ENCODE data around the gene VIPR2. TPM values are rescaled to one million over a fixed set of nuclear protein-coding genes. Genes with fewer than 3 reads are reported as not detected.

The VIPR2 gene
- total RNA-seq, 1 experiment from 2014 or later, result not detected

DNA sequence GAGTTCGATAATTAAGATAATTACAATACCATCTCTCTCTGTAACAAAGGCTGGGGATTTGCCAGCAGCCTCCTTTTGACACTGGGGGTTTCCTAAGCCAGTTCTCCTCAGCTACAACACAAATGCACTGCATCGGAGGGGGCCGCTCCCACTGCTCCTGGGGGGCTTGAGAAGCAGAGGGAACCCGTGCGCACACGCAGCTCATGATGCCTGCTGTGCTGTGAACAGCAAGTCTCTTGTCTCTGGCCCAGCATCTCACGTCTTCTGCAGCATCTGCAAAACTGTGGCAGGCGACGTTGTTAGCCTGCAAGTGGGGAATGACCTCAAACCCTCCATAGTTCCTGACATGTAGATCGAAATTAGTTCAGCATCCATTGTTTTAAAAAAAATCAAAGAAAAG is 5.5 kb downstream of the VIPR2 start:
- H3K9me3 Mint-ChIP-seq (ENCODE audit: unreplicated experiment), result no peaks in the 10 kb centered on the region
- CTCF ChIA-PET, result no interaction called here

GRCh38 chr7:159138508-159138907 is 6.2 kb downstream of the VIPR2 start:
- H3K4me1 Mint-ChIP-seq (ENCODE audit: insufficient read depth, unreplicated experiment), result no peaks in the 10 kb centered on the region
- no TSS peak for BruUV-seq (replicated peaks)
- H3K9me3 Mint-ChIP-seq (ENCODE audit: unreplicated experiment), result no peaks in the 10 kb centered on the region
- no peak overlapping the region for H3K4me3 Mint-ChIP-seq (ENCODE audit: unreplicated experiment)
- peaks cover 14% of the 10 kb centered on the region for H3K27me3 Mint-ChIP-seq (ENCODE audit: insufficient read depth, unreplicated experiment)
- TF ChIP-seq, protein P1, sequence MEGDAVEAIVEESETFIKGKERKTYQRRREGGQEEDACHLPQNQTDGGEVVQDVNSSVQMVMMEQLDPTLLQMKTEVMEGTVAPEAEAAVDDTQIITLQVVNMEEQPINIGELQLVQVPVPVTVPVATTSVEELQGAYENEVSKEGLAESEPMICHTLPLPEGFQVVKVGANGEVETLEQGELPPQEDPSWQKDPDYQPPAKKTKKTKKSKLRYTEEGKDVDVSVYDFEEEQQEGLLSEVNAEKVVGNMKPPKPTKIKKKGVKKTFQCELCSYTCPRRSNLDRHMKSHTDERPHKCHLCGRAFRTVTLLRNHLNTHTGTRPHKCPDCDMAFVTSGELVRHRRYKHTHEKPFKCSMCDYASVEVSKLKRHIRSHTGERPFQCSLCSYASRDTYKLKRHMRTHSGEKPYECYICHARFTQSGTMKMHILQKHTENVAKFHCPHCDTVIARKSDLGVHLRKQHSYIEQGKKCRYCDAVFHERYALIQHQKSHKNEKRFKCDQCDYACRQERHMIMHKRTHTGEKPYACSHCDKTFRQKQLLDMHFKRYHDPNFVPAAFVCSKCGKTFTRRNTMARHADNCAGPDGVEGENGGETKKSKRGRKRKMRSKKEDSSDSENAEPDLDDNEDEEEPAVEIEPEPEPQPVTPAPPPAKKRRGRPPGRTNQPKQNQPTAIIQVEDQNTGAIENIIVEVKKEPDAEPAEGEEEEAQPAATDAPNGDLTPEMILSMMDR (IDR thresholded peaks at IDR 0.05; ENCODE audit: unreplicated experiment), result no peak
- ChIA-PET CTCF (no interaction called here), POLR2A (no interaction called here)
- no peak overlapping the region for H3K27ac Mint-ChIP-seq (ENCODE audit: low read depth, unreplicated experiment)
- H3K36me3 Mint-ChIP-seq (ENCODE audit: insufficient read depth, unreplicated experiment), result no peaks in the 10 kb centered on the region
- intact Hi-C loops (cut with micrococcal nuclease), result no loop called here
- no peak for DNase-seq (ENCODE audit: unreplicated experiment)

More for the DNA sequence above, 5.5 kb downstream of the VIPR2 start:
- H3K27me3 Mint-ChIP-seq (ENCODE audit: insufficient read depth, unreplicated experiment), result peaks cover 14% of the 10 kb centered on the region
- H3K4me3 Mint-ChIP-seq (ENCODE audit: unreplicated experiment), result no peak overlapping the region
- DNase-seq (ENCODE audit: unreplicated experiment), result no peak
- no peaks in the 10 kb centered on the region for H3K36me3 Mint-ChIP-seq (ENCODE audit: insufficient read depth, unreplicated experiment)
- TF ChIP-seq, protein P1 (IDR thresholded peaks at IDR 0.05; ENCODE audit: unreplicated experiment), result no peak
- no peaks in the 10 kb centered on the region for H3K4me1 Mint-ChIP-seq (ENCODE audit: insufficient read depth, unreplicated experiment)
- BruUV-seq (replicated peaks), result no TSS peak
- H3K27ac Mint-ChIP-seq (ENCODE audit: low read depth, unreplicated experiment), result no peak overlapping the region
- POLR2A ChIA-PET, result interaction anchor here (0.7 kb wide), 1 partner anchor 12 kb away, joined by 3 read pairs; no protein-coding TSS in a partner anchor
- intact Hi-C loops (cut with micrococcal nuclease), result no loop called here

GRCh38 chr7:159137906-159138305 is 6.8 kb downstream of the VIPR2 start:
- ChIA-PET CTCF (no interaction called here), POLR2A (interaction anchor here (0.7 kb wide), 1 partner anchor 15 kb away, joined by 3 read pairs; no protein-coding TSS in a partner anchor)
- intact Hi-C loops (cut with micrococcal nuclease), result no loop called here
- no TSS peak for BruUV-seq (replicated peaks)
- Mint-ChIP-seq H3K4me1 (ENCODE audit: insufficient read depth, unreplicated experiment) (no peaks in the 10 kb centered on the region), H3K9me3 (ENCODE audit: unreplicated experiment) (no peaks in the 10 kb centered on the region), H3K27ac (ENCODE audit: low read depth, unreplicated experiment) (no peak overlapping the region), H3K27me3 (ENCODE audit: insufficient read depth, unreplicated experiment) (peaks cover 14% of the 10 kb centered on the region), H3K36me3 (ENCODE audit: insufficient read depth, unreplicated experiment) (no peaks in the 10 kb centered on the region), H3K4me3 (ENCODE audit: unreplicated experiment) (no peak overlapping the region)
- DNase-seq (ENCODE audit: unreplicated experiment), result no peak
- TF ChIP-seq, protein P1 (IDR thresholded peaks at IDR 0.05; ENCODE audit: unreplicated experiment), result no peak

DNA sequence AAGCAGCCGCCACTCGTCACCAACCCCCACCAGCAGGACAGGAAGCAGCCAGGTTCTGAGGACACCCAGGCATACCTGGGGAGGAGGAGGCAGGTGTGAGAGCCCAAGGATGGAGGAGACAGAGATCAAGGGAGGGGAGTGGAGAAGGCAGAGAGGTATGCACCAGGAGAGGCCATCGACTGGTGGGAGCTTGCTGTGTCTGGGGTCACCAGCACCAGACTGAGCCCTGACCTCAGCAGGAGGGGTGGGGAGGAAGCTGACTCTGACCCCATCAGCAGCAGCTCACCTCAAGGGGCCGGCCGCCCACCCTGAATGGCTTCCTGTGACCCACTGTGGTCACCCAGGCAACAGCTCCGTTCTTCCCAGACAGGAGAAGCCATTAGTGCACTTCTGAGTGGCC is 7.8 kb downstream of the VIPR2 start:
- H3K27me3 Mint-ChIP-seq (ENCODE audit: insufficient read depth, unreplicated experiment), result peaks cover 14% of the 10 kb centered on the region
- no TSS peak for BruUV-seq (replicated peaks)
- ChIA-PET POLR2A (no interaction called here), CTCF (interaction anchor here (1.4 kb wide), 1 partner anchor 160 kb away, joined by 4 read pairs; no protein-coding TSS in a partner anchor)
- H3K4me3 Mint-ChIP-seq (ENCODE audit: unreplicated experiment), result no peak overlapping the region
- no peak overlapping the region for H3K27ac Mint-ChIP-seq (ENCODE audit: low read depth, unreplicated experiment)
- H3K4me1 Mint-ChIP-seq (ENCODE audit: insufficient read depth, unreplicated experiment), result no peaks in the 10 kb centered on the region
- H3K9me3 Mint-ChIP-seq (ENCODE audit: unreplicated experiment), result no peaks in the 10 kb centered on the region
- DNase-seq (ENCODE audit: unreplicated experiment), result no peak
- intact Hi-C loops (cut with micrococcal nuclease), result no loop called here
- H3K36me3 Mint-ChIP-seq (ENCODE audit: insufficient read depth, unreplicated experiment), result no peaks in the 10 kb centered on the region
- TF ChIP-seq, protein P1 (IDR thresholded peaks at IDR 0.05; ENCODE audit: unreplicated experiment), result no peak
